Esophagus squamous epithelium (tissue), 4 donors: ENCODE data around the gene KCNAB3.

ENCODE experiments used
- CTCF ChIP-seq, 6 experiments: fragments of 450-650 bp in 4 of 6; fragments of 200-600 bp in 2 of 6; sonication (generic) in 2 of 6; IDR thresholded peaks; one replicate each; pipeline ENCODE4 v1.5.1; 2016 to 2019; ENCODE audit warnings: antibody characterized with exemption in 6 of 6, mild to moderate bottlenecking in 4 of 6, moderate library complexity in 4 of 6
- POLR2A ChIP-seq, 4 donors: fragments of 450-650 bp; IDR thresholded peaks; one replicate each; pipeline ENCODE4 v1.6.1; 2017; ENCODE audit warnings: antibody characterized with exemption in 4 of 4, mild to moderate bottlenecking in 4 of 4, moderate library complexity in 3 of 4

GRCh38 chr17:7922845-7923628 is 6.6 kb downstream of the KCNAB3 start:
- TF ChIP-seq POLR2A (IDR thresholded peaks at IDR 0.05) (peak in 1 of 4 donors; percentile 64), CTCF (IDR thresholded peaks at IDR 0.05) (no peak)
